ENCODE results near the gene LGI1. TPM values are rescaled to one million over a fixed set of nuclear protein-coding genes. Genes with fewer than 3 reads are reported as not detected.

LGI1 gene
- total RNA-seq, 1 donor from 2014 or later, result 2.3 TPM

DNA sequence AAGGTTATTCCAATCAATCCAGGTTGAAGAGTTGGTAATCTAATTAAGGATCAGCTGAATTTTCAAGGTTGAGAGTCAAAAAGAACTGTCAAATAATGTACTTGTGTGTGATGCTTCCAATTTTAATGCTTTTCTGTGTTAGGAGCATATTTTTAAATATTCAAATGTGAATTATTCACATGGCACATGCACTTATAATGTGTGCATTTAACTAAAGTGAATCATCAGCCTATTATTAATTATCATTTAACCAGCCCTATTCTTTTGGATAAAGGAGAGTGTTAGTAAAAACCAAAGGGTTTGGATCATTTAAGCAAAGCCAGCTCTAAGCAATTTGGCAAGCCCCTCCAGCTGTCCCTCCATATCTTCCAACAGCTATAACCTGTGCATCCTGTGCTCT lies 11.2 kb downstream of the LGI1 start:
- Mint-ChIP-seq H3K4me1 (ENCODE audit: low read depth) (peaks cover 10% of the 10 kb centered on the region), H3K27ac (ENCODE audit: unreplicated experiment) (no peak overlapping the region), H3K36me3 (ENCODE audit: low read depth) (no peaks in the 10 kb centered on the region), H3K4me3 (ENCODE audit: unreplicated experiment) (no peak overlapping the region), H3K27me3 (ENCODE audit: low read depth) (no peaks in the 10 kb centered on the region), H3K9me3 (ENCODE audit: low read depth) (no peaks in the 10 kb centered on the region)
- no peak for DNase-seq (ENCODE audit: low spot score)
- TF ChIP-seq, protein P1, sequence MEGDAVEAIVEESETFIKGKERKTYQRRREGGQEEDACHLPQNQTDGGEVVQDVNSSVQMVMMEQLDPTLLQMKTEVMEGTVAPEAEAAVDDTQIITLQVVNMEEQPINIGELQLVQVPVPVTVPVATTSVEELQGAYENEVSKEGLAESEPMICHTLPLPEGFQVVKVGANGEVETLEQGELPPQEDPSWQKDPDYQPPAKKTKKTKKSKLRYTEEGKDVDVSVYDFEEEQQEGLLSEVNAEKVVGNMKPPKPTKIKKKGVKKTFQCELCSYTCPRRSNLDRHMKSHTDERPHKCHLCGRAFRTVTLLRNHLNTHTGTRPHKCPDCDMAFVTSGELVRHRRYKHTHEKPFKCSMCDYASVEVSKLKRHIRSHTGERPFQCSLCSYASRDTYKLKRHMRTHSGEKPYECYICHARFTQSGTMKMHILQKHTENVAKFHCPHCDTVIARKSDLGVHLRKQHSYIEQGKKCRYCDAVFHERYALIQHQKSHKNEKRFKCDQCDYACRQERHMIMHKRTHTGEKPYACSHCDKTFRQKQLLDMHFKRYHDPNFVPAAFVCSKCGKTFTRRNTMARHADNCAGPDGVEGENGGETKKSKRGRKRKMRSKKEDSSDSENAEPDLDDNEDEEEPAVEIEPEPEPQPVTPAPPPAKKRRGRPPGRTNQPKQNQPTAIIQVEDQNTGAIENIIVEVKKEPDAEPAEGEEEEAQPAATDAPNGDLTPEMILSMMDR (IDR thresholded peaks at IDR 0.05), result no peak

DNA sequence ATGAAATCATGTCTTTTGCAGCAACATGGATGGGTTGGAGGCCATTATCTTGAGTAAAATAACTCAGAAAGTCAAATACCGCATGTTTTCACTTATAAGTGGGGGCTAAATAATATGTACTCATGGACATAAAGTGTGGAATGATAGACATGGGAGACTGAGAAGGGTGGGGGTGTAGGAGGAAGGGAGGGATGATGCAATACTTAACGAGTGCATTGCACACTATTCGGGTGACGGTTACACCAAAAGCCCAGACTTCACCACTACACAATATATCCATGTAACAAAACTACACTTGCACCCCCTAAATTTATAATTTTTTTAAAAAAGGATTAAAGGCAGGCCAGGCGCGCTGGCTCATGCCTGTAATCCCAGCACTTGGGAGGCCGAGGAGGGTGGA lies 13.6 kb downstream of the LGI1 start:
- Mint-ChIP-seq H3K4me1 (ENCODE audit: low read depth) (peaks cover 10% of the 10 kb centered on the region), H3K36me3 (ENCODE audit: low read depth) (no peaks in the 10 kb centered on the region), H3K27me3 (ENCODE audit: low read depth) (no peaks in the 10 kb centered on the region), H3K9me3 (ENCODE audit: low read depth) (no peaks in the 10 kb centered on the region), H3K4me3 (ENCODE audit: unreplicated experiment) (no peak overlapping the region), H3K27ac (ENCODE audit: unreplicated experiment) (no peak overlapping the region)
- TF ChIP-seq, protein P1 (IDR thresholded peaks at IDR 0.05), result no peak
- DNase-seq (ENCODE audit: low spot score), result no peak

DNA sequence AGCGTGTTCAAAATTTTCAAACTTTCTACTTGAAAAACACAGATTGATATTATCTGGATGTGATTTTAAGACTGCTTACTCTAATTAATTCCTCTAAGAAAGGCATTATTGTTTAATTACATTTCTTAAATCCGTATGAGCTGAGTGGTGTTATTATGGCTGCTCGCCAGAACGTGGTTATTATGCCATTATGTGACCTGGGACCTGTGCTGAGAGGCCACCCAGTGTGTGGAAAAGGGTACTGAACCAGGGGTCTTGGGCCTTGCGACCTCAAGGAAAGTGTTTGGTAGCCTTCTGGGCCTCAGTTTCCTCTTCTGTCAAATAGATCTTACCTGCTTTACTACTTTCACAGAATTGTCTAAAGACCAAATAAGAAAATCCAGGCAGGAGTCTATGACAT lies 15.4 kb downstream of the LGI1 start:
- TF ChIP-seq, protein P1 (IDR thresholded peaks at IDR 0.05), result no peak
- Mint-ChIP-seq H3K4me3 (ENCODE audit: unreplicated experiment) (no peak overlapping the region), H3K27ac (ENCODE audit: unreplicated experiment) (no peak overlapping the region), H3K9me3 (ENCODE audit: low read depth) (no peaks in the 10 kb centered on the region), H3K36me3 (ENCODE audit: low read depth) (no peaks in the 10 kb centered on the region), H3K4me1 (ENCODE audit: low read depth) (peaks cover 17% of the 10 kb centered on the region), H3K27me3 (ENCODE audit: low read depth) (peaks cover under 1% of the 10 kb centered on the region)
- DNase-seq (ENCODE audit: low spot score), result no peak

DNA sequence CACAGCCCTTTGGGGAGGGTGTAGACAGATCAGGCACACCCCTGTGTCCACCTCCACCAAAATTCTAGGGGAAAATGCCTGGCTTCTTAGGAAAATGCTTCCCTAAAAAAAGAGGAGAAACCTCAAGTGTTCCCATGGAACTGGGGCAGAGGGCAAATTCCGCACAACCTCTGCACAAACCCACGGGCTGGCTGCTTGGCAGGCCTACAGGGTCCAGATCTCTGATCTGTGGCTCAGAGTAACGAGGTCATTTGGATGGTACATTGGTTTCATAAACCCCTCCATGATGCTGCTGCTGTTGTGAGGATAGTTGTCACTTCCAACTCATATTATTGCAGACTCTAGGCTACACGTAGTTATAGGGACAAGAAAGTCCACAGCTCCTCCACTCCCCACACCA lies 16.0 kb downstream of the LGI1 start:
- peaks cover 2% of the 10 kb centered on the region for H3K27me3 Mint-ChIP-seq (ENCODE audit: low read depth)
- peaks cover 17% of the 10 kb centered on the region for H3K4me1 Mint-ChIP-seq (ENCODE audit: low read depth)
- no peaks in the 10 kb centered on the region for H3K9me3 Mint-ChIP-seq (ENCODE audit: low read depth)
- no peak for DNase-seq (ENCODE audit: low spot score)
- H3K27ac Mint-ChIP-seq (ENCODE audit: unreplicated experiment), result no peak overlapping the region
- no peak overlapping the region for H3K4me3 Mint-ChIP-seq (ENCODE audit: unreplicated experiment)
- TF ChIP-seq, protein P1 (IDR thresholded peaks at IDR 0.05), result no peak
- H3K36me3 Mint-ChIP-seq (ENCODE audit: low read depth), result no peaks in the 10 kb centered on the region

DNA sequence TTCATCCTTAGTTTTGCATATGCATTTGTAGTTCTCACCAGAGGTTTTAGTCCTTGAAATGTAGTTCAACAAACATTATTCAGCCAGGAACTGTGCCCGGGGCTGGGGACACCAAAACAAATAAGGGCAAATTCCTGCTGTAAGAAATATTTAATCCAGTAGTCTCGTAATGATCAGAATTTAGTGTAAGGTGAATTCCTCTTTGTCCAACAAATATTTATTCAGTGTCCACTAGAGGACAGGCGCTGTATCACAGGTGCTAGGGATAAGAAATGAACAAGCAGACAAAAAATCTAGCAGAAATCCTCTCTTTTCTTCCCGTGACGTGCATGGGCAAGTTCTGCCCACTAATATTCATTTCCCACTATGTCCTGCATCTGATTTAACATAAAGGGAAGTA lies 17.6 kb downstream of the LGI1 start:
- Mint-ChIP-seq H3K4me3 (ENCODE audit: unreplicated experiment) (no peak overlapping the region), H3K4me1 (ENCODE audit: low read depth) (peaks cover 17% of the 10 kb centered on the region), H3K9me3 (ENCODE audit: low read depth) (no peaks in the 10 kb centered on the region), H3K36me3 (ENCODE audit: low read depth) (no peaks in the 10 kb centered on the region), H3K27me3 (ENCODE audit: low read depth) (peaks cover 9% of the 10 kb centered on the region), H3K27ac (ENCODE audit: unreplicated experiment) (no peak overlapping the region)
- DNase-seq (ENCODE audit: low spot score), result no peak
- TF ChIP-seq, protein P1 (IDR thresholded peaks at IDR 0.05), result no peak
